HUDEP-2 (cell line): ENCODE data around the gene COA1.
"Not testable (repeated sequence)": the region's sequence is repeated elsewhere in the genome, so short reads cannot be mapped to it uniquely, and the experiment has no call there.

Source experiments
- DNase-seq, 76 experiments: peaks; one replicate each; lab custom pipeline; 2025; ENCODE audit not compliant: unreplicated experiment in 76 of 76; lab: John Stamatoyannopoulos, UW

The COA1 gene

GRCh38 chr7:43731494-43731893 is 2.2 kb upstream of the COA1 start:
- not testable (repeated sequence) for DNase-seq

GRCh38 chr7:43729924-43730248 is 563 bp upstream of the COA1 start:
- no peak for DNase-seq

- DNase-seq: no peak
Measured at GRCh38 chr7:43727494-43727893, 1.8 kb downstream of the COA1 start.

GRCh38 chr7:43727003-43727402 is 2.3 kb downstream of the COA1 start:
- no peak for DNase-seq

- DNase-seq: no peak
Measured at GRCh38 chr7:43726466-43726865, 2.9 kb downstream of the COA1 start.

- no peak for DNase-seq
Measured at GRCh38 chr7:43725251-43725650, 4.1 kb downstream of the COA1 start.

- DNase-seq: no peak
Measured at GRCh38 chr7:43723007-43723341, 6.3 kb downstream of the COA1 start.

GRCh38 chr7:43721193-43721806 is 8.0 kb downstream of the COA1 start:
- peak in 17 of 76 experiments; percentile 7 to 53 (median 25) for DNase-seq

GRCh38 chr7:43716598-43716997 is 12.7 kb downstream of the COA1 start:
- no peak for DNase-seq

- DNase-seq: not testable (repeated sequence)
Measured at GRCh38 chr7:43715966-43716365, 13.4 kb downstream of the COA1 start.

GRCh38 chr7:43711503-43711902 is 17.8 kb downstream of the COA1 start:
- DNase-seq: no peak

- not testable (repeated sequence) for DNase-seq
Measured at GRCh38 chr7:43708055-43708454, 21.3 kb downstream of the COA1 start.

GRCh38 chr7:43703573-43703972 is 25.8 kb downstream of the COA1 start:
- DNase-seq: no peak

GRCh38 chr7:43702974-43703373 is 26.3 kb downstream of the COA1 start:
- no peak for DNase-seq

- DNase-seq: no peak
Measured at GRCh38 chr7:43701929-43702328, 27.4 kb downstream of the COA1 start.

GRCh38 chr7:43701500-43701854 is 27.8 kb downstream of the COA1 start:
- DNase-seq: no peak

- DNase-seq: no peak
Measured at GRCh38 chr7:43700646-43701499, 28.4 kb downstream of the COA1 start.

GRCh38 chr7:43700059-43700501 is 29.2 kb downstream of the COA1 start:
- DNase-seq: peak in 17 of 76 experiments; percentile 1 to 55 (median 20)

GRCh38 chr7:43698460-43699255 is 30.7 kb downstream of the COA1 start:
- DNase-seq: no peak

GRCh38 chr7:43697690-43698089 is 31.6 kb downstream of the COA1 start:
- DNase-seq: no peak

- no peak for DNase-seq
Measured at GRCh38 chr7:43695365-43695764, 34.0 kb downstream of the COA1 start.

- DNase-seq: no peak
Measured at GRCh38 chr7:43694399-43694748, 34.9 kb downstream of the COA1 start.
